Neutrophil (primary cell): ENCODE data around the gene TST.
A peak's percentile ranks its signal among the peaks of the same experiment; 100 is the strongest.

Source experiments
- H3K27ac ChIP-seq: fragments of 200-600 bp; sonication (generic); 2 replicates; pipeline ENCODE4 v1.5.1; 2016; ENCODE audit warnings: mild to moderate bottlenecking, moderate library complexity
- H3K27me3 ChIP-seq: fragments of 200-600 bp; sonication (generic); 2 replicates; pipeline ENCODE4 v1.6.0; 2016; ENCODE audit warnings: mild to moderate bottlenecking
- H3K36me3 ChIP-seq: fragments of 200-600 bp; sonication (generic); 2 replicates; pipeline ENCODE4 v1.5.1; 2017
- H3K4me1 ChIP-seq, 2 experiments: fragments of 200-600 bp in 1 of 2; sonication (generic) in 1 of 2; 1 replicate in 1 of 2; 2 replicates in 1 of 2; pipeline versions ENCODE4 v1.5.1 to v1.6.1; 2013 to 2016; ENCODE audit warnings: low read depth in 1 of 2, low read length in 1 of 2, mild to moderate bottlenecking in 1 of 2, moderate library complexity in 1 of 2; ENCODE audit not compliant: control insufficient read depth in 1 of 2, insufficient read depth in 1 of 2
- H3K4me3 ChIP-seq, 2 experiments: fragments of 200-600 bp in 1 of 2; sonication (generic) in 1 of 2; 1 replicate in 1 of 2; 2 replicates in 1 of 2; pipeline ENCODE4 v1.5.1; 2013 to 2016; ENCODE audit warnings: low read depth in 1 of 2, low read length in 1 of 2, mild to moderate bottlenecking in 1 of 2, moderate library complexity in 1 of 2
- H3K9me3 ChIP-seq: fragments of 200-600 bp; sonication (generic); 2 replicates; pipeline ENCODE4 v1.5.1; 2016
- CTCF ChIP-seq: fragments of 200-600 bp; sonication (generic); IDR thresholded peaks from 2 replicates; pipeline ENCODE4 v1.5.1; 2016; ENCODE audit warnings: antibody characterized with exemption

Gene TST

GRCh38 chr22:37046589-37046988 lies 27.3 kb upstream of the TST start:
- Histone ChIP-seq H3K27ac (no peak overlapping the region), H3K4me3 (no peak overlapping the region), H3K4me1 (peaks cover 8 to 13% of the 10 kb centered on the region in 2 experiments), H3K9me3 (no peaks in the 10 kb centered on the region), H3K36me3 (no peaks in the 10 kb centered on the region), H3K27me3 (peaks cover 22% of the 10 kb centered on the region)
- TF ChIP-seq CTCF, result no peak

- Histone ChIP-seq H3K27ac (no peak overlapping the region), H3K36me3 (no peaks in the 10 kb centered on the region), H3K4me3 (no peak overlapping the region), H3K4me1 (peaks cover 8% of the 10 kb centered on the region in 2 experiments), H3K27me3 (peaks cover 16% of the 10 kb centered on the region), H3K9me3 (no peaks in the 10 kb centered on the region)
- TF ChIP-seq CTCF, result no peak
Measured at GRCh38 chr22:37045958-37046357, 26.7 kb upstream of the TST start.

GRCh38 chr22:37044634-37045625 lies 25.7 kb upstream of the TST start:
- Histone ChIP-seq H3K4me1 (no peaks in the 10 kb centered on the region), H3K27ac (no peak overlapping the region), H3K4me3 (no peak overlapping the region), H3K9me3 (no peaks in the 10 kb centered on the region), H3K36me3 (no peaks in the 10 kb centered on the region), H3K27me3 (peaks cover 6% of the 10 kb centered on the region)
- TF ChIP-seq CTCF, result no peak

- Histone ChIP-seq H3K27me3 (no peaks in the 10 kb centered on the region), H3K9me3 (no peaks in the 10 kb centered on the region), H3K36me3 (no peaks in the 10 kb centered on the region), H3K27ac (no peak overlapping the region), H3K4me1 (no peaks in the 10 kb centered on the region), H3K4me3 (no peak overlapping the region)
- peak; percentile 40 for TF ChIP-seq CTCF
Measured at GRCh38 chr22:37043828-37044538, 24.7 kb upstream of the TST start.

- Histone ChIP-seq H3K27me3 (no peaks in the 10 kb centered on the region), H3K9me3 (no peaks in the 10 kb centered on the region), H3K4me1 (no peaks in the 10 kb centered on the region), H3K36me3 (no peaks in the 10 kb centered on the region), H3K27ac (no peak overlapping the region), H3K4me3 (no peak overlapping the region)
- no peak for TF ChIP-seq CTCF
Measured at GRCh38 chr22:37043209-37043827, 24.1 kb upstream of the TST start.
